CD4-positive, alpha-beta T cell treated with Interleukin-10 for 1 hour (primary cell): Measurements from ENCODE around the gene CLEC3B.
A peak's percentile ranks its signal among the peaks of the same experiment; 100 is the strongest.

Source experiments
- DNase-seq: peaks from one replicate; pipeline ENCODE4 v3.0.0-alpha.2; 2020

CLEC3B gene

DNA sequence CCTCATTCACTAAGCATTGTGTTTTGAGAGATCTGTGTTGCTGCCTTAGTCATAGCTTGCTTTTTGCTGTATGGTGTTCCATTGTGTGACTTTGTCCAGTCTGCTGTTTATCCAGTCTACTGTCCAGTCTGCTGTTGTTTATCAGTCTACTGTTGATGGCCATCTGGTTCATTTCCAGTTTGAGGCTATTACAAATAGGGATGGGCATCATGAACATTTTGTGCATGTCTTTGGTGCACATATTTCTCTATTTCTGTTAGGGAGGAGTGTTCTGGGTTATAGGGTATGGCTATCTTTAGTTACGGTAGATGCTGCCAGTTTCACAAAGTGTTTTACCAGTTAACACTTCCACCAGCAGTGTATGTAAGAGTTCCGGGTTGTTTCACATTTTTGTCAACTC, 22.2 kb upstream of the CLEC3B start:
- DNase-seq = no peak

DNA sequence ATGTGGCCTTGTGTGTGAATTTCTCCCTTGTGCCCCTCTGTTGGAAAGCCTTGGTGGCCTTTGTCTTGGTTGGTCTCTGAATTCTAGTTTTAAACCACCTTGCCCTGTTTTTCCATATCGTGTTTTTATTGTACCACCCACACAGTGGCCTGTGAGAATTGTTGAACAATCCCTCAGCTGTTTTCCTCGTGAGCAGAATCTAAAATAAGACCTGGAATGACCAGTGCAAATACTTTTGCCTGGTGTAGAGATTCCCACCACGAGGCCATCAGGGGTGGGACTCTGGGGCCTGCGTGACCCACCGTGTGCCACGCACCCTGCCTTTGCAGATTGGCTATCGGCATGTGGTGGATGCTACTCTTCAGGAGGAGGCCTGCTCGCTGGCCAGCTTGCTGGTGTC, 19.0 kb upstream of the CLEC3B start:
- no peak for DNase-seq

DNA sequence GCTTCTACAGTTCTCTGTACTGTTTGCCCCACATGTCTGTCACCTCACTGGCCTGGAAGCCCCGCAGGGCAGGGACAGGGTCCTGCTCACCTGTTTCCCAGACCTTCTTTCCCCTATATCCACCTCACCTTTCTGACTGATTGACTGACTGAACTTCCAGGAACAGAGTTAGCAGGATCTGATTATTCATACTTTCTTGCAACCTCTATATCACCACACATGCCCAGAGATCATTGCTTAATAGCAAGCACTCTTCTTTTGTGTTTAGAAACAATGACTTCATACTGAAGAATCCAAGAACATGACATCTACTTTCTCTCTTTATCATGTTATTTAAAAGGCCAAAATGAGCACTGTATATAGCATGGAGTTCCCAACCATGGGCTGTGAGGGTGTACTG, 18.0 kb upstream of the CLEC3B start:
- no peak for DNase-seq

DNA sequence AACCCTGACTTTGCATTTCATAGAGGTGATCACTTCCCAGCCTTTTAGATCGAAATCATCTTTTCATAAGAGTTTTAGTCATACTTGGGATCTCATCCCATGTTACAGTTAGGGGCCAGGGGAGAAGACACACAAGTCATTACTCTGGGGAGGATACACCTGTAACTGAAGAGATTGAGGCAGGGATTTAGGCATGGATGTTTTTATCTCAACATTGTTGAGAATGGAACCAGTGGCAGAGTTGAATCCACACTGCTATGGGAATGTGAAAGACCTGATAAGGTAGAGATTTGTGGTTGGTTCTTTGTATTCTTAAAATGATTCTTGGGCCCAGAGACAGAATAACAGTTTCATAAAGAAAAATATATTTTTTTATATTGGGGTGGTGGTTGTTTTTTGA, 16.2 kb upstream of the CLEC3B start:
- DNase-seq = no peak

DNA sequence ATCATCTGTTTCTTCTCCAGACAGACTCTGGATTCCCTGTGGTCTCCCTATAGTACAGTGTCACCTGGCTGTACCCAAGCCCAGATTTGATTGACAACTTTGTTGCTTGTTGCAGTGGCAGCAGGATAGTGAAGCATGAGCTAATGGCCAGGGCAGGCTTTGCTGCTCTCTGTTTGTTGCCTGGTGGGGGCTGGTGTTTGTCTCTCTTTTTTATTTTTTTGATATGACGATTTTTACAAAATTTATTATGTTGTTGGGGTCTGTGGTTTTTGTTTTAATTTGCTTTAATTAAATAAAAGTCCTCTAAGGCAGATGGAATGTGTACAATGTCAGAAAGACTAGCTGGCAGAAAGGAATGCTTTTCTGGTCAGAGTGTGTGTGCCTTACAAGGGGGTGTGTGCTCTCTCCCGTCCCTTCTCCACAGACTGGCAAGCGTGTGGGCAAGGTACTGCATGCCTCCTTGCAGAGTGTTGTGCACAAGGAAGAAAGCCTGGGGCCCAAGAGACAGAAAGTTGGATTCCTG, 15.2 kb upstream of the CLEC3B start:
- DNase-seq = no peak

DNA sequence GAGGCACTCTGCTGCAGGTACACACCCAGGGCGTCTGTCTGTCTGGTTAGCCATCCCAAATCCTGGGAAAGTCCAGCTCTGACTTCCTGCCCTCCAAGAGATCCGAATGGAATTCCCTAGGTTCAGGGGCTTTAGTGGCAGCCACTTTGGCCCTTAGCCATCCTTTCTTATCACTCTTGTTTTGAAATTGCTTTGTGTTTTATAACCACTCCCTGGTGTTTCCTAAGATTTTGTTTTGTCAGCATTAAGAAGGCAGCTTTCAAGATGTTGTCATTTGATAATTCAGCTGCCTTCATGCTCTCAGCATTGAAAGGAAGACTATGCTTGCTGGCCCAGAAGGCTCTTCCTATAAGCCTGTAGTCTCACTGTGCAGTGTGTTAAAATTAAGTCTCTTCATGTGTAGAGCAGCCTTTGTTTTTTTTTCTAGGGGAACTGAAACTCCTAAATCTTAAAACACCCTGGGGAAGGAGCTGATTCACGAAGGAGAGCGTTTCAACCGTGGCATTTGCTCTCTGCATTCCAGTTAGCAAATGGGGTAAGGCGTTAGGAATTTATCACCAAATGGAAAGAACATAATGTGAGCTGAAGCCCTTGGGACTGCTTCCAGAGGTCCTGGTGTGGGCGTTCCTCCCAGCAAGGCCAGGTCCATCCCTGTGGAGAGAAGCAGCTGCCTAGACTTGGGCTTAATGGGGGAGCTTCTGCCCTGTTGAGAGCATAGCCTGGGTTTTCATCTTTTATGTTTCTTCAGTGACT, 14.2 kb upstream of the CLEC3B start:
- no peak for DNase-seq

DNA sequence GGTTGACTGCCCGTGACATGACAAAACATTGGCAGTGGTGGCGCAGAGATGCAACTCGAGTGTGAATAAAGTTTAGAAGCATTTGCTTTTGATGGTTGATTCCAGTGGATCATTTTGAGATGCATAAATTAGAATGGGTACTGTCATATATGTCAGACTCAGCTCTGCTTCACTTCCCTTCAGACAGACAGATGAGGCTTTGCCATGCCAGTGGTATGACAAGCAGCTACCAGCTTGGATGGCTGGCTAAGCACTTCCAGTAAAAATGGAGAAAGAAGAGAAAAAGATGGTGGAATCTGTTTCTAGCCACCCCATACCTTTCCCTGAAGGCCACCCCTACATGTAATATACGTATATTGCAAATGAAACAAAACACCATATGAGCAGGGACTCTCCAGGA, 13.5 kb upstream of the CLEC3B start:
- no peak for DNase-seq

DNA sequence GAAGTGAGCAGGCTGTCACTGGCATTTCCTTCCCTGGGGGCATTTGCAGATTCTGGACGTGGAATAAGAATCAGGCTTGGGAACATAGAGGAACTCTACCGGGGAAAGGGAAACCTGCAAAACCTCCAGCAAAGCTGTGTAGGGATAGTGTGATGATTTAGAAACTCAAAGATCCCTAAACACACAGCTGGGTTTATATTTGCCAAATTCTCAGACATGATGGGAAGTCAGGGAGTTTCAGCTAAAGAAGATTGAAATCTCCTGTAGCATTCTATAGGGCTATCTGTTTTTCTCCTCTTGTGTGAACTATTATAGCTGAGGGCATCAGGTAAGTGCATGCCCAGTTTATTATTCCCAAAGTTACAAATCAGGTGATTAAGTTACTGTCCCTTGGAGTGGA, 9.2 kb upstream of the CLEC3B start:
- no peak for DNase-seq

DNA sequence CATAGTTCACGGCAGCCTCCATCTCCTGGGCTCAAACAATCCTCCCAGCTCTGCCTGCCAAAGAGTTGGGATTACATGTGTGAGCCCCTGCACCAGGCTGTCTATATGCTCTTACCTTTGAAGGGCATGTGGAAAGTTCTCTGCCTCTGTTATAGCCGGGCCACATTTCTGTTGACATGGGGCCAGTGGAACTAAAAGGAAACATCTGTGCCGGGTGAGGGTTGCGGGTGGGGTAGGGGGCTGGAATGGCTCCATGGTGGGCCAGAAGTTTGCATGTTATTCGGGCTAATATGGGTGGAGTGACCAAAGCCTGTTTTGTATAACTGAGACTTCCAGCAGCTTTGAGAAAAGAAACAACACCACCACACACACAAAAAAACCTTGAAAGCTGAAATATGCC, 8.3 kb upstream of the CLEC3B start:
- no peak for DNase-seq

DNA sequence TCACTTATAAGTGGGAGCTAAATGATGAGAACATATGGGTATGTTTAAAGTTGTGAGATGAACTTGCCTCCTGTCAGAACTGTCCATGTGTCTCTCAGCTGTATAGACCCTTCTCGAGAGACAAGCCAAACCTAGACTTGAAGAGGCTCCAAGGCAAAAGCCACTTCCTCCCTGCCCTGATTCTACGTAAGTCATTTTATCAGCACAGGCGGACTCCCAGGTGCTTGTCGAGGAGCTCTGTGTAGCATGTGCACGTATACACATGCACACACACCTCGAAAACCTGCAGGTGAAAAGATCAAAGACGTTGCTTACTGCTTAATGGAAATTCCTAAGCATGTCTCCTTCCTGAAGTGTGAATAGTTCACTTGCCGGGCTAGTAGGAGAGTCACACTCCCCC, 5.6 kb upstream of the CLEC3B start:
- peak; percentile 19 for DNase-seq

DNA sequence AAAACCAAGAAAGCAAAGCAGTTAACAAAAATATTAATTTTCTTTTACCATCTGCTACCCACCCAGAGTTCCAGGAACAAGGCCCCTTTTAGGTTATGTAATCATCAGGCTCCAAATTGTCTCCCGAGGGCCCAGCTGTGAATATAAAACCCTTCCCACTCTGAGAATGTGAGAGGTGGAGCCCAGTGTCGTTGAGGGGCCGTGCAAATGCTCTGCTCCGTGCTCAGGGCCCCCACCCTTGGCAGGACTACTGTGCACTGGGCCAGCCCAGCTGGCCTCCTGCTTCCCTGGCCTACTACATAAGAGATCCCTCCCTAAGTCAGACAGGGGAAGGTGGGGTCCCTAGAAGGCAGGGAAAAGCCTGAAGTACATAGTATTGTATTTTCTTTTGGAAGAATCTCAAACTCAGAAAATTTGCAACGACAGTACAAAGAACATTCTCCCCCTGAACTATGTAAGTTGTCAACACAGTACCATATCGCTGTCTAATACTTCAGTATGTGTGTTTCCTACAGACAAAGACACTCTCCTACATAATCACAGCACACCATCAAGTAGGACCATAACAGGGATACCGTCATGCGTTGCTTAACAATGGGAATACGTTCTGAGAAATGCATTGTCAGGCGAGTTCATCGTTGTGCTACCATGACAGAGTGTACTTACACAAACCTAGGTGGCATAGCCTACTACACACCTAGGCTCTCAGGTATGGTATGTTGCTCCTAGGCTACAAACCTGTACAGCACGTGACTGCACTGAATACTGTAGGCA, 4.4 kb upstream of the CLEC3B start:
- DNase-seq = no peak

DNA sequence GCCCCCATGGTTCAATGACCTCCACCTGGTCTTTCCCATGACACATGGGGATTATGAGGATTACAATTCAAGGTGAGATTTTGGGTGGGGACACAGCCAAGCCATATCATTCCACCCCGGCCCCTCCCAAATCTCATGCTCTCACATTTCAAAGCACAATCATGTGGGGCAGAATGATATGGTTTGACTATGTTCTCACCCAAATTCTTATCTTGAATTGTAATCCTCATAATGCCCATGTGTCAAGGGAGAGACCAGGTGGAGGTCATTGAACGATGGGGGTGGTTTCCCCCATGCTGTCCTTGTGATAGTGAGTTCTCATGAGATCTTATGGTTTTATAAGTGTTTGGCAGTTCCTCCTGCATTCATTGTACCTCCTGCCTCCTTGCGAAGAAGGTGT, 2.4 kb upstream of the CLEC3B start:
- no peak for DNase-seq

DNA sequence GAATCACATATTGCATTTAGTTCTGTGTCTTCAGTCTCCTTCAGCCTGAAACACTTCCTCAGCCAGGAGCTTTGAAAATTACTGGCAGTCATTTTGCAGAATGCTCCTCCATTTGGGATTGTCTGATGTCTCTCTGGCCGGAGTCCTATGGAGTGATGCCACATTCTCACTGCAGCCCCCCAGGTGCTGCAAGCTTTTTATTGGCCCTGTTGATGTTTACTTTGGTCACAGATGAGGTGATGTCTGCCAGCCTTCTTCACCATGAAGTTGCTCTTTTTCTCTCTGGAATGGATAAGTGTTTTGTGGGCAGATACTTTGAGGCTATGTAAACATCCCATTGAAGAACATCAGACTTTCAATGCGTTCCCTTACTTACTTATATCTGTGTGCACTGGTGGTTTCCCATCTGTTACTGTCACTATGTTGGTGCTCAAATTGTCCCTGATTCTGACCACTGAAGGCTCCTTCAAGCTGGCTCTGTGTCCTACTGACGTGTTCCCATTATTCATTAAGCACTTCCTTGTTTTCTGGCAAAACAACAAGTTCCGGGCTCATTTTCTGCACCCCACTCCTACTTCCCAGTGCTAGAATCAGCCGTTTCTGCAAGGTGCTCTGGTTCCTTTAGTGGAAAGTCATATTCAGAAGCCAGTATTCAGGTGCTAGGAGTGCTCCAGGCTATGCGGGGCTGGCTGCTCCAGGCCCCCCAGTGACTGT, 1.4 kb upstream of the CLEC3B start:
- no peak for DNase-seq

DNA sequence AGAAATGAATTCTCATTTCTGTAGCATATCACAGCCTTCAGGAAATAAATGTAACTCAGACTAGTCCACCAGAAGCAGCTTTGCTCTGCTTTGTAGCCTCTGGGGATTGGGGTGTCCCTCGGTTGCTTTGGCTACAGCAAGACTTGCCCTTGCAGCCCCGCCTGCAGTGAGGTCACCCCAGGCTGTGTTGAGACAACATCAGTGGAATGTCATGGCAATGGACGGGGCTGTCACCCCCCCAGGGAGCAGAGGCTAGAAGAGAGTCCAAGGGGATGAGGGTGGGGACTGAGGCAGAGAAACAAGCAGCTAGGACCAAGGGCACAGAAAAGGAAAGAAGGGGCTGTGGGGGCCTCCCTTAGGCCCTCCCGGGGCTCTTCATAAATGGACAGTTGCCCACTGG, 854 bp downstream of the CLEC3B start:
- DNase-seq = no peak

DNA sequence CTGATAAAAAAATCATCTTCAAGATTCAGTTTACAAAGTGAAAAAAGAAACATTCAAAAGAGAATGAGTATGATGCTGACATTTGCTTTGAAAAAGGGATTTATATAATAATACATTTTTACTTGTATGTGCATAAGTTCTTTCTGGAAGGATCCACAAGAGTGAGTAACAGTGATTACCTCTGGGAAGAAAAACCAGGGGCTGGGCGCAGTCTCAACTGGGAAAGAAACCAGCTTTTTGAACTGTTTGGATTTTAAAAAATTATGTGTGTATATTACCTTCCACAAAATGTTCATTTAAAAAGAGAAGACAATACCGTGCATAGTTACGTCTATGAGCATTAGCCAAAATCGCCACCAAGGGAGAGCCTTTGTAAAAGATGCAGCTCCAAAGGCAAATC, 1.3 kb downstream of the CLEC3B start:
- no peak for DNase-seq

DNA sequence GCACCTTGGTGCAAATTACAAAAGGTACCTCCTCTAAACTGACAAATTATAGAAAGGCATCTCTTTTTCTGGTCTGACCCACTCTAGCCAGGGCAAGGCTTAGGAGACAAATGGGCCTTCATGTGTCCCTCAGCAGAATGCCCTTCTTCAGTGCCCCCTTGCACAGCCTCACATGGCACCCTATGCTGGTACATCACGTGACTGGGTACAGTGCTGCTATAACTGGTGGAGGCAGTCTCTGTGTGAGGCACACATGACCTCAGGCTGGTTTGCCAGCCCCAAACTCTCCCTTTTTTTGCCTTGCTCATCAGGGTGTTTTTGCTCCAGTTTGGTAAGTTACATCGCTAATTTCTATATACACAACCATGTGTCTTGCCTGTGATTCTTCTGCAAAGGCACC, 3.1 kb downstream of the CLEC3B start:
- DNase-seq = no peak

DNA sequence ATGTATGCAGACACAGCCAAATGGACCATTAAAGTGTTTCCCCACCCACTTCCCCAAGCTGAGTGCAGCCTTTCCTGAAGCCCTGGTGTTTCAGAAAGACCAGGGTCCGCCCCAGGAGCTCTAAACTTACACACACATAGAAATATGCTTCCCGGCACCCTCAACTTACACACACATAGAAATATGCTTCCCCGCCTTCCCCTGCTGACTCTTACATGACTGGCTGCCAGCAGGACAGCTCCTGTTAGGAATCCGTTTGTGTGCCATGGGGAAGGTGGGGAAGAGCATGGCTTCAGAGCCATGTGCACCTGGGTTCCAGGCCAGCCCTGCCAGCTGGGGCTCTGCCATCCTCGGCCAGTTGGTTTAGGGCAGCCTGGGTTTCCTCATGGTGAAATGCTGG, 3.6 kb downstream of the CLEC3B start:
- no peak for DNase-seq

DNA sequence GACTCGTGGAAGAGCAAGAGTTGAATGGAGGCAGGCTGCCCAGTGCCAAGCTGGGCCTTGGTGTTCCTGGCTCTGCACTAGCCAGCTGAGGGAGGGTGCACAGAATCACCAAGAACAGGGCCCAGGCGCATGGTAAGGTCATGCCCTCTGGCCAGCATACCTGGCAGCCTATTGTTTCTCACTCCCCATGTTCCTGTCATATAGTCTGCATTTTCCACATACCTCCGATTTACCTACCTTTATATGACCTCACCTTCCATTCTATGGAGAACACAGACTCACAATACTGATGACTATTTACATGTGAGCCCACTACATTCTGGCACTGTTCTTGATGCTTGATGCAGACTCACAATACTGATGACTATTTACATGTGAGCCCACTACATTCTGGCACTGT, 5.4 kb downstream of the CLEC3B start:
- no peak for DNase-seq

DNA sequence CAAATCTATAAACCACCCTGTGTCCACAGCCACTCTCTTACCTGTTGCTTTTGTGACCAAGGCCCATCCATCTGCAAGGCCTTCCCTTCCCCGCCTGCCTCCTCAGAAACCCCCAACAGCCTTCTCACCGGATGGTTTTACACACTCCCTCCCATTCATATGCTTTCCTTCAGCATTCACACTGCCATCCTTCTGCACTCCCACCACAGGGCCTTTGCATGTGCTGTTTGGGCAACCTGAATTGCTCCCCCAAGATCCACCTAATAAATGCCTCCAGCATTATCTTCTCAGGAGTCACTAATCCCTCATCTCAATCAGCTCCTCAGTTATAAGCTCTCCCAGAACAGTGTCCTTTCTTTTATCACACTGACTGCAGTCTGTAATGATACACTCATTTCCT, 6.0 kb downstream of the CLEC3B start:
- DNase-seq = no peak

DNA sequence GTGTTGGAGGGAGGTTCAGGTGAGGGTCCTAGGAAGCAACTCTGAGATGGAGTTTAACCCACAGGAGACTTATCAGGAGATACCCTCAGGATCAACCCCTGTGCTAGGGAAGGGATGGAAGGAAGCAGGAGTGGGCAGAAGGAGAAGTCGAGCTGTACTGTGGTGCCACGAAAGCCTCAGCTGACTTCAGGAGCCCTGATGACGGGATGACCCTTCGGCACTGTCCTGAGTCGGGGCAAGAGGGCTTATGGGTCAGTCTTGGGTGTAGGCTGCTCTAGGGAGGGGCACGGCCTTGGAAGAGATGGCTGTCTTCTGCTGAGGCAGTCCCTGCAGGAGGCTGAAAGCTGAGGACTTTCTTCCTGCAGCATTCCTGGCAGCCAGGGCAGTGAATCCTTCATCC, 7.7 kb downstream of the CLEC3B start:
- DNase-seq = no peak

DNA sequence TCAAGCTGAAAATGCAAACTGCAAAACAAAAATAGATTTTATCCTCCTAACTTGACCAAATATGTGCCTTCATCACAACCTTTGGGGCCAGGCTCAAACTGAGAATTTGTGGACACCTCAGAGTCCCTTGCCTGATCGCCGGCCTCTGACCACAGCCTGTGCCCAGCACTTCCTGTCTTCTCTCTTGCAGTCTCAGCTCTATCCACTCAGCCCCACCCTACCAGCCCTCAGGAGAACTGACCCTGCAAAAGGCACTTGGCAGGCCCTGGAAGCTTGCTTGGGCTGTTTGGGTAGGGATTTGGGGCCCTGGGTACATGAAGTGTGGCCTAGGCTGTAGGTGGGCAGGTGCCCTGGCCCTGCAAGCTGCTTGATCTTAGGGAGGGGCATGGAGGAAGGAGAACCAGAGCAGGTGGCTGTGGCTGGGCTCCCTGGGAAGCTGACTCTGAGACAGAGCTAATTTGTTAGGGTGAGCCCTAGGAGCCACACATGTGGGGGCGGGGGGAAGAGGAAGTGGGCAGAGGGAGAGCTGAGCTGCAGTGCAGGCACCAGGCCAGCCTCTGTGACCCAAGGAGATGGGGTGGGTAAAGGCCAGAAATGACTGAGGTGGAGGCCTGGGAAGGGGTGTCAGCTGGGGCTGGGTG, 8.6 kb downstream of the CLEC3B start:
- DNase-seq = peak; percentile 13

DNA sequence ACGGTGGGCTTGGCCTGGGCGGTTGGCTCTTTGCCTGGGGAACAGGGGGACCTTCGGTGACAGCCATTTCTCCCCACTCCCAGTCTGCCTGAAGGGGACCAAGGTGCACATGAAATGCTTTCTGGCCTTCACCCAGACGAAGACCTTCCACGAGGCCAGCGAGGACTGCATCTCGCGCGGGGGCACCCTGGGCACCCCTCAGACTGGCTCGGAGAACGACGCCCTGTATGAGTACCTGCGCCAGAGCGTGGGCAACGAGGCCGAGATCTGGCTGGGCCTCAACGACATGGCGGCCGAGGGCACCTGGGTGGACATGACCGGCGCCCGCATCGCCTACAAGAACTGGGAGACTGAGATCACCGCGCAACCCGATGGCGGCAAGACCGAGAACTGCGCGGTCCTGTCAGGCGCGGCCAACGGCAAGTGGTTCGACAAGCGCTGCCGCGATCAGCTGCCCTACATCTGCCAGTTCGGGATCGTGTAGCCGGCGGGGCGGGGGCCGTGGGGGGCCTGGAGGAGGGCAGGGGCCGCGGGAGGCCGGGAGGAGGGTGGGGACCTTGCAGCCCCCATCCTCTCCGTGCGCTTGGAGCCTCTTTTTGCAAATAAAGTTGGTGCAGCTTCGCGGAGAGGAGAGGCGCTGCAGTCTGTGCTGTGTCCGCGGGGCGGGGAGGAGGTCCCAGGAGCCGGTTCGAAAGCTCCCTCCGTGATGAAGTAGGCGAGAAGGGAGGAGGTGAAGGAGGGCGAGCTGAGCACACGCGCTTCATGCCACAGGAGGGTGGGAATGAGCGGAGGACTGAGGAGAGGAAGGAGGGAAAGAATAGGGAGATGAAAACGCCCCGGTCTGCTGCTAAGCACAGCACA, 9.6 kb downstream of the CLEC3B start:
- DNase-seq = peak; percentile 10
